ENCODE results near the gene TTN.

DNA sequence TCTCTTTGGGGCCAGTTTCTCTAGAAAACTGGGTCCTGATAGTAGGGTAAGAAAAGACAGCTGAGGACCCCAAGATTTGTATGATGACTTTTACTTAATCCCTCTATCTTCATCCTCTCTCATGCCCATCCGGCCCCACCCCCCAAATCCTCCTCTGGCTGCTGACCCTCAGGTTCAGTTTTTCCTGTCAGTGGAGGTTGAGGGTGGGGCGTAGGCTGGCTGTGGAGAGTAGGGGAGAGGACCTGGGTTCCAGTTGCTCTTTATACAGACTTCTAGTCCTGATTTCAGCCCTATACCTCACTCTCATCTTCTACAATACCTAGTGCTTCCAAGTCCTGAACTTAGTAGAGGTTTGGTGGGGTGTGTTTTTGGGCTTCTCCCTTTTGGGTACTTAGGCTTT lies 298.6 kb downstream of the TTN start:
- TF ChIP-seq CTCF (IDR thresholded peaks at IDR 0.05) (no peak), TCF7L2 (IDR thresholded peaks at IDR 0.05; ENCODE audit: low read depth, low read length) (no peak), POLR2AphosphoS5 (IDR thresholded peaks at IDR 0.05; ENCODE audit: low read depth, low read length) (no peak), SIN3A (IDR thresholded peaks at IDR 0.05; ENCODE audit: borderline replicate concordance, insufficient read depth, low read depth, low read length) (no peak)

Measured in Panc1 (cell line).